Measurements from ENCODE around the gene TAF11L7.
"Not testable (repeated sequence)": the region's sequence is repeated elsewhere in the genome, so short reads cannot be mapped to it uniquely, and the experiment has no call there.

The TAF11L7 gene

DNA sequence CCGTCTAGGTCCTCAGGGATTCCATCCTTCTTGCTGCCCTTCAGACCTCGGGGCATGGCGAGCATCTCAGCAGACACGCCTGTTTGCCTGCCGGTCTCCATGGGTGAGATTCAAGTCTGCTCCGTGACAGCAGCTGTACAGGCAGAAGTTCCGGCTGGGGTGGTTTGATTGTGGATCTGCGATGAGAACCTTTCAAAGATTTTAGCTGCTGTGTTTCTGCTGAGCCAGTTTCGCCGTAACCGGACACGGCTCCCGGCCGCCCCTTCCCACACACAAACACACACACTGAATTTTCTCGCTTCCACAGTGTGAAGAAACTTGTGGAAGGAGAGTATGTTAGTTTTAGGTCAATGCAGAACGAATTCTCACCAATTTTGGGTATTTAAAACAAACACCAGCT, at the start of gene TAF11L7:
TSS of gene TAF11L7 (minus strand) at position 101 of the 400 bp plus-strand sequence.
- not testable (repeated sequence) for DNase-seq

DNA sequence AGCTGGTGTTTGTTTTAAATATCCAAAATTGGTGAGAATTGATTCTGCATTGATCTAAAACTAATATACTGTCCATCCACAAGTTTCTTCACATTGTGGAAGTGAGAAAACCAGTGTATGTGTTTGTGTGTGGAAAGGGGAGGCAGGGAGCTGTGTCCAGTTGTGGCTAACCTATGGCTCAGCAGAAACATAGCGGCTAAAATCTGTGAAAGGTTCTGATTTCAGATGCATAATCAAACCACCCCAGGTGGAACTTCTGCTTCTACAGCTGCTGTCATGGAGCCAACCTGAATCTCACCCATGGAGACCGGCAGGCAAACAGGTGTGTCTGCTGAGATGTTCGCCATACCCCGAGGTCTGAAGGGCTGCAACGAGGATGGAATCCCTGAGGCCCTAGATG, 48.6 kb upstream of the TAF11L7 start, which contains the start of gene TAF11L14:
TSS of gene TAF11L14 (plus strand) at position 301 of the 400 bp plus-strand sequence.
- no peak for DNase-seq

DNA sequence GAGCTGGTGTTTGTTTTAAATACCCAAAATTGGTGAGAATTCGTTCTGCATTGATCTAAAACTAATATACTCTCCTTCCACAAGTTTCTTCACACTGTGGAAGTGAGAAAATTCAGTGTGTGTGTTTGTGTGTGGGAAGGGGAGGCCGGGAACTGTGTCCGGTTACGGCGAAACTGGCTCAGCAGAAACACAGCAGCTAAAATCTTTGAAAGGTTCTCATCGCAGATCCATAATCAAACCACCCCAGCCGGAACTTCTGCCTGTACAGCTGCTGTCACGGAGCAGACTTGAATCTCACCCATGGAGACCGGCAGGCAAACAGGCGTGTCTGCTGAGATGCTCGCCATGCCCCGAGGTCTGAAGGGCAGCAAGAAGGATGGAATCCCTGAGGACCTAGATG, 46.2 kb upstream of the TAF11L7 start, which contains the start of gene TAF11L13:
TSS of gene TAF11L13 (plus strand) at position 301 of the 400 bp plus-strand sequence.
- DNase-seq = not testable (repeated sequence)

DNA sequence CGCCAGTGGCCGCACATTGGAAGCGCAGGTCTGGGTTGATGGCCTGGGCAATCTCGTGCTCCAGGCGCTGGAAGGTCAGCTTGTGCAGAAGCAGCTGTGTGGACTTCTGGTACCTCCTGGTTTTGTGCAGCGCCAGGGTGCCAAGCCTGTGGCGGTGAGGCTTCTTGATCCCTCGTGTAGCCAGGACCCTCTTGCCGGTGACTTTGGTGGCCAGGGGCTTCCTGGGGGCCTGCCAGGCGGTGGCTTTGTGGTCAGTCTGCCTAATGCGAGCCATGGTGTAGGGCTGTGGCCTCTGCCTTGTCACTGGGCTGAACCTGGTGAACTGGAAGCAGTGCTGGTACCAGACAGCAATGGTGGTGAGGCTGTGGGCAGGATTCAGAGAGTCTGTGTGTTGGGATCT, 40.1 kb upstream of the TAF11L7 start:
- DNase-seq = no peak

DNA sequence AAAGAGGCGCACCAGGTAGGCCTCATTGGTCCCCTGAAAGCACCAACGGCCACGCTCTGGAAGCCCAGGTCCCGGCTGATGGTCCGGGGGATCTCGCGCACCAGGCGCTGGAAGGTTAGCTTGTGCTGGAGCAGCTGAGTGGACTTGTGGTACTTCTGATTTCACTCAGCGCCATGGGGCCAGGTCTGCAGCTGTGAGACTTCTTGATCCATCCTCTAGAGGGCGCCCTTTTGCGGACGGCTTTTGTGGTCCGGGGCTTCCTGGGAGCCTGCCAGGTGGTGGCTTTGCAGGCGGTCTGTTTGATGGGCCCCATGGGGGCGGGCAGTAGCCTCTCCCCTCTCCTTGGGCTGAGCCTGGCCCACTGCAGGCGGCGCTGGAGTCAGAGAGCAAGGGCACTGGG, 35.1 kb upstream of the TAF11L7 start:
- no peak for DNase-seq

DNA sequence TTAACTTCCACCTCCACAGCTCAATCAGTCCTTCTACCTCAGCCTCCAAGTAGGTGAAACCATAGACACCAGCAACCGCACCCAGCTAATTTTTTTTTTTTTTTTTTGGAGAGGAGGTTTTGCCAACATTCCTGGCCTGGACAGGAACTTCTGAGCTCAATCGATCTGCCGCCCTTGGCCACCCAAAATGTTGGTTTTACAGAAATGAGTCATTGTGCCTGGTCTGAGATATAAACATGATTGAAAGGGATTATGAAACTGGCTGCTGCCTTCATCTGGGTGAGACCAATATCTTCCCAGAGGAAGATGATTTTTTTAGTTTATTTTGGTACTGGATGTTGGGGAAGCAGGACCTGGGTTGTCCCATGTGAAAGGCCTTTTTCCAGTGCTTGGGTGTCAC, 33.8 kb upstream of the TAF11L7 start:
- DNase-seq = no peak

DNA sequence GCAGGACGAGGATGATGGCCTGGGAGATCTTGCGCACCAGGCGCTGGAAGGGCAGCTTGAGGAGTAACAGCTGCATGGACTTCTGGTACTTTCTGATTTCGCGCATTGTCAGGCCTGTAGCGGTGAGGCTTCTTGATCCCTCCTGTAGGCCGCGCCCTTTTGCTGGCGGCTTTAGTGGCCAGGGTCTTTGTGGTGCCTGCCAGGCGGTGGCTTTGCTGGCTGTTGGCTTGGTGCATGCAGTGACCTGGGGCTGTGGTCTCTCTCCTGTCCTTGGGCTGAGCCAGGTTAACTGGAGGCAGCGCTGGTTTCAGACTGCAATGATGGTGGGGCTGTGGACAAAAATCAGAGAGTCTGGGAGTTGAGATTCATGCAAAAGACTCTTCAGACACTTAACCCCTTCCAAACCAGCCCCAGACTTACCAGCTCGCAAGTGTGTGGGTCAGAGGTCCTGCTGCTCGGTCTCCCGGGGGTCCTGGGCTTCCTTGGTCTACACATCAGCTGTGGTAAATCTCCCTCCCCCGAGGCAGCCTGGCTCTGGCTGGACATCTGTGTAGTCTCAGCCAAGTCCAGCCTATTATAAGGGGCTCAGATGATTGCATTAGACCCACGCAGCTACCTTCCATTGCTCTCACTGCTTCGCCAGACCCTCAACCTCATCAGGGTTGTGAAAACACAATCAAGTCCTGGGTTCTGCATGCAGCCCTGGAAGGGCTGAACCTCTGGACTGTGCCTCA, 29.5 kb upstream of the TAF11L7 start:
- no peak for DNase-seq

DNA sequence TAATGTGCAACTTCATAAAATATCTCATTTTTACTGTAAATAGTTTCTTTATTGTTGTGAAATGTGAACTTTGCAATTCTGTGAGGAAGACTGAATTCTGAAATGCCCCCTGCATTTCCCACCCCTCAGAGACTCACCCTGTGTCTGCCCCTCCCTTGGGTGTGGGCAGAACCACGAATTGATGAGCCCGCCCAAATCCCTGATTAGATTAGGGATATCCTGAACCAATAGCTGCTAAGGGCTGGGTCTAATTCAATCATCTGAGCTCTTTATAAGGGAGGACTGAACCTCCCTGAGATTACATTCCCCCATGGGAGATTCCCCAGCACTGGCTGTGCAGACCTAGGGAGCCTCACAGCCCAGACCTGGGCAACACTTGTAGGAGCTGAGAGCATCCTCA, 24.5 kb upstream of the TAF11L7 start, which contains the start of gene TAF11L12:
TSS of gene TAF11L12 (plus strand) at position 301 of the 400 bp plus-strand sequence.
- DNase-seq = not testable (repeated sequence)

DNA sequence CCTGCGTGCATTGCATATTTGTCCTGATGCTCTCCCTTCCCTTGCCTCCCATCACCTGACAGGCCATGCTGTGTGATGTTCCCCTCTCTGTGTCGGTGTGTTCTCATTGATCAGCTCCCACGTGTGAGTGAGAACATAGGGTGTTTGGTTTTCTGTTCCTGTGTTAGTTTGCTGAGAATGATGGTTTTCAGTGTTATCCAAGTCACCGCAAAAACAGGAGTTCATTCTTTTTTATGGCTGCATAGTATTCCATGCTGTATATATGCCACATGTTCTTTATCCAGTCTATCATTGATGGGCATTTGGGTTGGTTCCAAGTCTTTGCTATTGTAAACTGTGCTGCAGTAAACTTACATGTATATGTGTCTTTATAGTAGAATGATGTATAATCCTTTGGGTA, 21.9 kb upstream of the TAF11L7 start:
- not testable (repeated sequence) for DNase-seq

DNA sequence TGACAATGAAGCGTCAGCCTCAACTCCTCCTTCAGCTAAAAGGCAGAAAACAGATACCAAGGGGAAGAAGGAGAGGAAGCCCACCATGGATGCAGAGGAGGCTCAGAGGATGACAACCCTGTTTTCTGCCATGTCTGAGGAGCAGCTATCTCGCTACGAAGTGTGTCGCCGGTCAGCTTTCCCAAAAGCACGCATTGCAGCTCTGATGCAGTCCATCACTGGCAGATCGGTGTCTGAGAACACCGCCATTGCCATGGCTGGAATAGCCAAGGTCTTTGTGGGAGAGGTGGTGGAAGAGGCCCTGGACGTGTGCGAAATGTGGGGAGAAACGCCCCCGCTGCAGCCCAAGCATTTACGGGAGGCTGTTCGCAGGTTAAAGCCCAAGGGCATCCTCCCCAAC, 19.4 kb upstream of the TAF11L7 start:
- no peak for DNase-seq

DNA sequence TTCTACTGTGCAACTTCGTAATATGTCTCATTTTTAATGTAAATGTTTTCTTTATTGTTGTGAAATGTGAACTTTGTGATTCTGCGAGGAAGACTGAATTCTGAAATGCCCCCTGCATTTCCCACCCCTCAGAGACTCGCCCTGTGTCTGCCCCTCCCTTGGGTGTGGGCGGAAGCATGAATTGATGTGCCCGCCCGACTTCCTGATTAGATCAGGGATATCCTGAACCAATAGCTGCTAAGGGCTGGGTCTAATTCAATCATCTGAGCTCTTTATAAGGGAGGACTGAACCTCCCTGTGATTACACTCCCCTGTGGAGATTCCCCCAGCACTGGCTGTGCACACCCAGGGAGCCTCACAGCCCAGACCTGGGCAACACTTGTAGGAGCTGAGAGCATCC, 18.3 kb upstream of the TAF11L7 start, which contains the start of gene TAF11L11:
TSS of gene TAF11L11 (plus strand) at position 304 of the 400 bp plus-strand sequence.
- DNase-seq = not testable (repeated sequence)

DNA sequence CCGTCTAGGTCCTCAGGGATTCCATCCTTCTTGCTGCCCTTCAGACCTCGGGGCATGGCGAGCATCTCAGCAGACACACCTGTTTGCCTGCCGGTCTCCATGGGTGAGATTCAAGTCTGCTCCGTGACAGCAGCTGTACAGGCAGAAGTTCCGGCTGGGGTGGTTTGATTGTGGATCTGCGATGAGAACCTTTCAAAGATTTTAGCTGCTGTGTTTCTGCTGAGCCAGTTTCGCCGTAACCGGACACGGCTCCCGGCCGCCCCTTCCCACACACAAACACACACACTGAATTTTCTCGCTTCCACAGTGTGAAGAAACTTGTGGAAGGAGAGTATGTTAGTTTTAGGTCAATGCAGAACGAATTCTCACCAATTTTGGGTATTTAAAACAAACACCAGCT, 12.2 kb upstream of the TAF11L7 start, which contains the start of gene TAF11L10:
TSS of gene TAF11L10 (minus strand) at position 101 of the 400 bp plus-strand sequence.
- DNase-seq = not testable (repeated sequence)

DNA sequence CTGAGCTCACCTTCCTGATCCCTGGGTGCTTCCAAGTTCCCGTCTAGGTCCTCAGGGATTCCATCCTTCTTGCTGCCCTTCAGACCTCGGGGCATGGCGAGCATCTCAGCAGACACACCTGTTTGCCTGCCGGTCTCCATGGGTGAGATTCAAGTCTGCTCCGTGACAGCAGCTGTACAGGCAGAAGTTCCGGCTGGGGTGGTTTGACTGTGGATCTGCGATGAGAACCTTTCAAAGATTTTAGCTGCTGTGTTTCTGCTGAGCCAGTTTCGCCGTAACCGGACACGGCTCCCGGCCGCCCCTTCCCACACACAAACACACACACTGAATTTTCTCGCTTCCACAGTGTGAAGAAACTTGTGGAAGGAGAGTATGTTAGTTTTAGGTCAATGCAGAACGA, 8.7 kb upstream of the TAF11L7 start, which contains the start of gene TAF11L9:
TSS of gene TAF11L9 (minus strand) at position 140 of the 400 bp plus-strand sequence.
- not testable (repeated sequence) for DNase-seq

DNA sequence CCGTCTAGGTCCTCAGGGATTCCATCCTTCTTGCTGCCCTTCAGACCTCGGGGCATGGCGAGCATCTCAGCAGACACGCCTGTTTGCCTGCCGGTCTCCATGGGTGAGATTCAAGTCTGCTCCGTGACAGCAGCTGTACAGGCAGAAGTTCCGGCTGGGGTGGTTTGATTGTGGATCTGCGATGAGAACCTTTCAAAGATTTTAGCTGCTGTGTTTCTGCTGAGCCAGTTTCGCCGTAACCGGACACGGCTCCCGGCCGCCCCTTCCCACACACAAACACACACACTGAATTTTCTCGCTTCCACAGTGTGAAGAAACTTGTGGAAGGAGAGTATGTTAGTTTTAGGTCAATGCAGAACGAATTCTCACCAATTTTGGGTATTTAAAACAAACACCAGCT, 5.3 kb upstream of the TAF11L7 start, which contains the start of gene TAF11L8:
TSS of gene TAF11L8 (minus strand) at position 101 of the 400 bp plus-strand sequence.
- DNase-seq = not testable (repeated sequence)
